DND-41 (cell line): ENCODE data around the gene OCIAD1.
A peak's percentile ranks its signal among the peaks of the same experiment; 100 is the strongest.

Source experiments
- ATAC-seq: fragments of 200-7000 bp; cut with Tn5 transposase; 3 replicates; pipeline ENCODE4 v1.9.1; 2021; ENCODE audit warnings: low read depth; ENCODE audit not compliant: insufficient read depth
- DNase-seq: peaks from one replicate; pipeline ENCODE4 v3.0.0-alpha.2; 2020
- H2AFZ ChIP-seq: 2 replicates; pipeline ENCODE4 v1.6.0; 2012; ENCODE audit warnings: low read depth, low read length
- H3K27ac ChIP-seq: 2 replicates; pipeline ENCODE4 v1.5.1; 2012; ENCODE audit warnings: low read length, inconsistent platforms
- H3K27me3 ChIP-seq: fragments of 200-600 bp; sonication (generic); 2 replicates; pipeline ENCODE4 v1.6.0; 2012; ENCODE audit warnings: low read length, mild to moderate bottlenecking, inconsistent platforms; ENCODE audit not compliant: insufficient read depth, poor library complexity
- H3K36me3 ChIP-seq: 2 replicates; pipeline ENCODE4 v1.5.1; 2012; ENCODE audit warnings: low read length, inconsistent platforms; ENCODE audit not compliant: insufficient read depth
- H3K4me1 ChIP-seq: 2 replicates; pipeline ENCODE4 v1.5.1; 2012; ENCODE audit warnings: mild to moderate bottlenecking, low read length; ENCODE audit not compliant: insufficient read depth
- H3K4me2 ChIP-seq: 2 replicates; pipeline ENCODE4 v1.6.0; 2012; ENCODE audit warnings: mild to moderate bottlenecking, moderate library complexity, low read length, inconsistent platforms; ENCODE audit not compliant: insufficient read depth
- H3K4me3 ChIP-seq, 2 experiments: fragments of 200-600 bp in 1 of 2; shearing (Covaris generic) in 1 of 2; 2 replicates each; pipeline ENCODE4 v1.5.1; 2012 to 2016; ENCODE audit warnings: inconsistent platforms in 2 of 2, low read length in 2 of 2, mild to moderate bottlenecking in 2 of 2, low read depth in 1 of 2, moderate library complexity in 1 of 2
- H3K79me2 ChIP-seq: 2 replicates; pipeline ENCODE4 v1.6.0; 2012; ENCODE audit warnings: low read length, inconsistent platforms; ENCODE audit not compliant: insufficient read depth
- H3K9ac ChIP-seq: 2 replicates; pipeline ENCODE4 v1.6.0; 2012; ENCODE audit warnings: low read depth, mild to moderate bottlenecking, inconsistent platforms, low read length, moderate library complexity
- H3K9me3 ChIP-seq: 2 replicates; pipeline ENCODE4 v1.5.1; 2012; ENCODE audit warnings: low read length, moderate library complexity, mild to moderate bottlenecking, inconsistent platforms; ENCODE audit not compliant: insufficient read depth, severe bottlenecking
- H4K20me1 ChIP-seq: 2 replicates; pipeline ENCODE4 v1.6.0; 2012; ENCODE audit warnings: low read length; ENCODE audit not compliant: insufficient read depth
- CTCF ChIP-seq: IDR thresholded peaks from 2 replicates; pipeline ENCODE4 v1.5.1; 2012; ENCODE audit warnings: borderline replicate concordance, low read length, moderate library complexity, mild to moderate bottlenecking; ENCODE audit not compliant: poor library complexity, severe bottlenecking; ENCODE audit errors: extremely low read depth
- EZH2 ChIP-seq: IDR thresholded peaks from 3 replicates; pipeline ENCODE4 v1.6.1; 2012; ENCODE audit warnings: borderline replicate concordance, low read depth, mild to moderate bottlenecking, moderate library complexity, low read length, inconsistent platforms; ENCODE audit not compliant: severe bottlenecking

The OCIAD1 gene

GRCh38 chr4:48831532-48832030 lies 693 bp downstream of the OCIAD1 start:
- peak overlapping the region; percentile 89 for H3K27ac ChIP-seq
- H3K9me3 ChIP-seq: no peaks in the 10 kb centered on the region
- peak overlapping the region; percentile 68 for H2AFZ ChIP-seq
- peak overlapping the region; percentile 36 to 72 for H3K4me3 ChIP-seq
- H4K20me1 ChIP-seq: no peaks in the 10 kb centered on the region; the same call in 1 of the 2 replicates
- H3K9ac ChIP-seq: peak overlapping the region; percentile 66
- no peak for TF ChIP-seq EZH2
- TF ChIP-seq CTCF: no peak
- peaks cover 40% of the 10 kb centered on the region for H3K36me3 ChIP-seq
- peaks cover 56% of the 10 kb centered on the region for H3K79me2 ChIP-seq
- peak overlapping the region; percentile 79 for H3K4me2 ChIP-seq
- ATAC-seq (no peak), DNase-seq (no peak)
- no peaks in the 10 kb centered on the region for H3K27me3 ChIP-seq
- peaks cover 27% of the 10 kb centered on the region for H3K4me1 ChIP-seq

- TF ChIP-seq CTCF (no peak), EZH2 (no peak)
- Histone ChIP-seq H3K27ac (no peak overlapping the region), H3K9me3 (no peaks in the 10 kb centered on the region), H3K36me3 (peaks cover 50% of the 10 kb centered on the region), H3K9ac (peak overlapping the region; percentile 66), H3K4me2 (peak overlapping the region; percentile 79), H3K4me3 (peak overlapping the region; percentile 36 to 72; a peak in 2 of 4 replicates), H3K27me3 (no peaks in the 10 kb centered on the region), H3K79me2 (peaks cover 65% of the 10 kb centered on the region), H4K20me1 (no peaks in the 10 kb centered on the region; the same call in 1 of the 2 replicates), H2AFZ (no peak overlapping the region), H3K4me1 (peaks cover 27% of the 10 kb centered on the region)
- no peak for ATAC-seq
- no peak for DNase-seq
These were observed 1.7 kb downstream of the OCIAD1 start for GRCh38 chr4:48832571-48832970.

GRCh38 chr4:48836658-48837057 lies 5.8 kb downstream of the OCIAD1 start:
- Histone ChIP-seq H2AFZ (no peak overlapping the region), H3K4me3 (no peak overlapping the region), H3K36me3 (peaks cover 85% of the 10 kb centered on the region), H4K20me1 (peaks cover 15% of the 10 kb centered on the region; the same call in 1 of the 2 replicates), H3K79me2 (peaks cover 96% of the 10 kb centered on the region), H3K4me2 (no peak overlapping the region), H3K4me1 (peaks cover 19% of the 10 kb centered on the region), H3K9me3 (no peaks in the 10 kb centered on the region), H3K9ac (no peak overlapping the region), H3K27ac (no peak overlapping the region), H3K27me3 (no peaks in the 10 kb centered on the region)
- DNase-seq (no peak), ATAC-seq (no peak)
- TF ChIP-seq CTCF (no peak), EZH2 (no peak)
